Measurements from ENCODE around the gene KRTAP20-4.

Gene KRTAP20-4

DNA sequence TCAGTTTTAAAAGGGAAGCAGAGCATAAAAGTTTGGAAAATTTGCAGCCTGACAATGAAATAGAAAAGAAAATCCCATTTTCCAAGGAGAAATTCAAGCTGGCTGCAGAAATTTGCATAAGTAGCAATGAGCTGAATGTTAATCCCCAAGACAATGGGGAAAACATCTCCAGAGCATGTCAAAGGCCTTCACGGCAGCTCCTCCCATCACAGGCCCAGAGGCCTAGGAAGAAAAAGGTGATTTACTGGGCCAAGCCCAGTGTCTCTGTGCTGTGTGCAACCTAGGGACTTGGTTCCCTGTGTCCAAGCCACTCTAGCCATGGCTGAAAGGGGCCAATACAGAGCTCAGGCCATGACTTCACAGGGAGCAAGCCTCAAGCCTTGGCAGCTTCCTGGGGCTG lies 48.3 kb downstream of the KRTAP20-4 start:
- no peak for DNase-seq

All from NCI-H1105 (cell line).